Upper lobe of left lung (tissue), 6 donors: ENCODE measurements around the gene GREB1L. TPM values are rescaled to one million over a fixed set of nuclear protein-coding genes. Genes with fewer than 3 reads are reported as not detected.

Experiments
- ATAC-seq, 2 donors: fragments of 200-7000 bp; cut with Tn5 transposase; one replicate each; pipeline ENCODE4 v1.9.1; 2022; ENCODE audit warnings: mild to moderate bottlenecking in 2 of 2, moderate library complexity in 2 of 2; ENCODE audit not compliant: low FRiP score in 2 of 2
- DNase-seq, 2 donors: peaks; one replicate each; pipeline ENCODE4 v3.0.0-alpha.2; 2019 to 2020
- H3K27ac ChIP-seq, 4 donors: fragments of 200-600 bp; sonication (generic); one replicate each; pipeline ENCODE4 v1.5.1; 2016 to 2019
- H3K27me3 ChIP-seq, 4 donors: fragments of 200-600 bp; sonication (generic); one replicate each; pipeline ENCODE4 v1.5.1; 2017 to 2019
- H3K36me3 ChIP-seq, 4 donors: fragments of 200-600 bp; sonication (generic); one replicate each; pipeline ENCODE4 v1.5.1; 2016 to 2019
- H3K4me1 ChIP-seq, 4 donors: fragments of 200-600 bp; sonication (generic); one replicate each; pipeline ENCODE4 v1.5.1; 2018 to 2019
- H3K4me3 ChIP-seq, 4 donors: fragments of 200-600 bp; sonication (generic); one replicate each; pipeline ENCODE4 v1.5.1; 2017 to 2019; ENCODE audit warnings: mild to moderate bottlenecking in 2 of 4, moderate library complexity in 1 of 4
- H3K9me3 ChIP-seq, 4 donors: fragments of 200-600 bp; sonication (generic); one replicate each; pipeline ENCODE4 v1.5.1; 2018 to 2019
- CTCF ChIP-seq, 6 experiments: fragments of 450-650 bp in 4 of 6; fragments of 200-600 bp in 2 of 6; sonication (generic) in 2 of 6; IDR thresholded peaks; one replicate each; pipeline ENCODE4 v1.5.1; 2016 to 2019; ENCODE audit warnings: antibody characterized with exemption in 6 of 6
- EP300 ChIP-seq, 4 donors: sonication (generic); formaldehyde crosslinking; IDR thresholded peaks; one replicate each; pipeline ENCODE4 v1.5.1; 2017; ENCODE audit warnings: antibody characterized with exemption in 4 of 4, control low read depth in 2 of 4
- POLR2A ChIP-seq, 4 donors: fragments of 450-650 bp; IDR thresholded peaks; one replicate each; pipeline ENCODE4 v1.5.1; 2016 to 2017; ENCODE audit warnings: antibody characterized with exemption in 4 of 4, mild to moderate bottlenecking in 2 of 4
- POLR2AphosphoS5 ChIP-seq, 2 donors: sonication (generic); formaldehyde crosslinking; IDR thresholded peaks; one replicate each; pipeline ENCODE4 v1.5.1; 2017; ENCODE audit warnings: antibody characterized with exemption in 2 of 2
- WGBS, 2 donors: methylation state at CpG; one replicate each; pipeline ENCODE4 v1.1.5; 2017 to 2018; 5-methylcytosine and 5-hydroxymethylcytosine counted together
- total RNA-seq, 6 donors: library from RNA; depleted of rRNA in 4 of 6; stranded (reverse); fragments of >200 nt in 4 of 6; gene quantifications; one replicate each; pipeline versions ENCODE4 v1.1.0 to v1.2.1, GENCODE V29; 2016 to 2021
- donor health status: DM: no; HTN: no; CAD: no; lungs with moderate emphysema.
- donor health status: DM: no; HTN: yes; CAD: no; lungs with severe emphysema.

Gene GREB1L
- total RNA-seq, 6 donors from 2014 or later = under 0.01 to 2.0 (median 0.44) TPM

- no peaks in the 10 kb centered on the region for H3K36me3 ChIP-seq
- no peaks in the 10 kb centered on the region for H3K27me3 ChIP-seq
- ATAC-seq (no peak), DNase-seq (no peak)
- no peaks in the 10 kb centered on the region for H3K9me3 ChIP-seq
- no peak overlapping the region for H3K27ac ChIP-seq
- TF ChIP-seq POLR2AphosphoS5 (IDR thresholded peaks at IDR 0.05) = no peak
- no peaks in the 10 kb centered on the region for H3K4me1 ChIP-seq
- H3K4me3 ChIP-seq = no peak overlapping the region
- 84 to 89% methylated on average over 6 of the region's 6 CpGs for WGBS, 2 donors
These were observed 216.8 kb downstream of the GREB1L start for GRCh38 chr18:21458788-21459187.

- no peak for TF ChIP-seq POLR2A (IDR thresholded peaks at IDR 0.05)
- no peak for TF ChIP-seq EP300 (IDR thresholded peaks at IDR 0.05)
- TF ChIP-seq POLR2AphosphoS5 (IDR thresholded peaks at IDR 0.05) = no peak
- TF ChIP-seq CTCF (IDR thresholded peaks at IDR 0.05) = no peak
- no peaks in the 10 kb centered on the region for H3K27me3 ChIP-seq
These were observed 217.8 kb downstream of the GREB1L start for GRCh38 chr18:21459706-21460286.

GRCh38 chr18:21461460-21461859 lies 219.4 kb downstream of the GREB1L start:
- TF ChIP-seq EP300 (IDR thresholded peaks at IDR 0.05) (no peak), POLR2A (IDR thresholded peaks at IDR 0.05) (no peak), POLR2AphosphoS5 (IDR thresholded peaks at IDR 0.05) (no peak), CTCF (IDR thresholded peaks at IDR 0.05) (no peak)
- Histone ChIP-seq H3K36me3 (no peaks in the 10 kb centered on the region), H3K27ac (no peak overlapping the region), H3K9me3 (no peaks in the 10 kb centered on the region), H3K4me1 (no peaks in the 10 kb centered on the region), H3K4me3 (no peak overlapping the region), H3K27me3 (no peaks in the 10 kb centered on the region)
- DNase-seq (no peak), ATAC-seq (no peak)
- 88% methylated on average over 4 of the region's 4 CpGs for WGBS, 2 donors

More at GRCh38 chr18:21459706-21460286, 217.8 kb downstream of the GREB1L start:
- no peak overlapping the region for H3K4me3 ChIP-seq
- 90 to 91% methylated on average over 10 of the region's 10 CpGs for WGBS, 2 donors
- no peaks in the 10 kb centered on the region for H3K9me3 ChIP-seq
- H3K27ac ChIP-seq = no peak overlapping the region
- H3K4me1 ChIP-seq = no peaks in the 10 kb centered on the region
- DNase-seq (no peak), ATAC-seq (no peak)
- H3K36me3 ChIP-seq = no peaks in the 10 kb centered on the region

GRCh38 chr18:21463718-21464117 lies 221.7 kb downstream of the GREB1L start:
- Histone ChIP-seq H3K36me3 (no peaks in the 10 kb centered on the region), H3K4me1 (no peaks in the 10 kb centered on the region), H3K27ac (no peak overlapping the region), H3K27me3 (no peaks in the 10 kb centered on the region), H3K4me3 (no peak overlapping the region), H3K9me3 (no peaks in the 10 kb centered on the region)
- no peak for TF ChIP-seq EP300 (IDR thresholded peaks at IDR 0.05)
- 64 to 75% methylated on average over 3 of the region's 3 CpGs for WGBS, 2 donors
- DNase-seq (no peak), ATAC-seq (no peak)

GRCh38 chr18:21468514-21469164 lies 226.6 kb downstream of the GREB1L start:
- Histone ChIP-seq H3K4me1 (no peaks in the 10 kb centered on the region), H3K36me3 (no peaks in the 10 kb centered on the region), H3K4me3 (no peak overlapping the region), H3K27ac (no peak overlapping the region), H3K9me3 (no peaks in the 10 kb centered on the region), H3K27me3 (no peaks in the 10 kb centered on the region)
- TF ChIP-seq POLR2AphosphoS5 (IDR thresholded peaks at IDR 0.05) = no peak
- TF ChIP-seq EP300 (IDR thresholded peaks at IDR 0.05) = no peak
- no peak for TF ChIP-seq POLR2A (IDR thresholded peaks at IDR 0.05)
- no peak for TF ChIP-seq CTCF (IDR thresholded peaks at IDR 0.05)
- no peak for ATAC-seq
- DNase-seq = no peak
- WGBS, 2 donors = 82 to 88% methylated on average over 4 of the region's 4 CpGs

GRCh38 chr18:21472741-21473140 lies 230.7 kb downstream of the GREB1L start:
- no peak for TF ChIP-seq POLR2AphosphoS5 (IDR thresholded peaks at IDR 0.05)
- no peak for TF ChIP-seq EP300 (IDR thresholded peaks at IDR 0.05)
- TF ChIP-seq CTCF (IDR thresholded peaks at IDR 0.05) = no peak
- no peak for TF ChIP-seq POLR2A (IDR thresholded peaks at IDR 0.05)
- no peaks in the 10 kb centered on the region for H3K9me3 ChIP-seq
- H3K27ac ChIP-seq = no peak overlapping the region
- ATAC-seq (no peak), DNase-seq (no peak)
- 93 to 97% methylated on average over 2 of the region's 2 CpGs for WGBS, 2 donors
- H3K4me3 ChIP-seq = no peak overlapping the region
- H3K36me3 ChIP-seq = no peaks in the 10 kb centered on the region
- H3K27me3 ChIP-seq = no peaks in the 10 kb centered on the region
- H3K4me1 ChIP-seq = no peaks in the 10 kb centered on the region
